Neutrophil (primary cell): ENCODE data around the gene WBP1L.
A peak's percentile ranks its signal among the peaks of the same experiment; 100 is the strongest.
"Not testable (repeated sequence)": the region's sequence is repeated elsewhere in the genome, so short reads cannot be mapped to it uniquely, and the experiment has no call there.

ENCODE experiments used
- H3K27ac ChIP-seq: fragments of 200-600 bp; sonication (generic); 2 replicates; pipeline ENCODE4 v1.5.1; 2016; ENCODE audit warnings: mild to moderate bottlenecking, moderate library complexity
- H3K27me3 ChIP-seq: fragments of 200-600 bp; sonication (generic); 2 replicates; pipeline ENCODE4 v1.6.0; 2016; ENCODE audit warnings: mild to moderate bottlenecking
- H3K36me3 ChIP-seq: fragments of 200-600 bp; sonication (generic); 2 replicates; pipeline ENCODE4 v1.5.1; 2017
- H3K4me1 ChIP-seq, 2 experiments: fragments of 200-600 bp in 1 of 2; sonication (generic) in 1 of 2; 1 replicate in 1 of 2; 2 replicates in 1 of 2; pipeline versions ENCODE4 v1.5.1 to v1.6.1; 2013 to 2016; ENCODE audit warnings: low read depth in 1 of 2, low read length in 1 of 2, mild to moderate bottlenecking in 1 of 2, moderate library complexity in 1 of 2; ENCODE audit not compliant: control insufficient read depth in 1 of 2, insufficient read depth in 1 of 2
- H3K4me3 ChIP-seq, 2 experiments: fragments of 200-600 bp in 1 of 2; sonication (generic) in 1 of 2; 1 replicate in 1 of 2; 2 replicates in 1 of 2; pipeline ENCODE4 v1.5.1; 2013 to 2016; ENCODE audit warnings: low read depth in 1 of 2, low read length in 1 of 2, mild to moderate bottlenecking in 1 of 2, moderate library complexity in 1 of 2
- H3K9me3 ChIP-seq: fragments of 200-600 bp; sonication (generic); 2 replicates; pipeline ENCODE4 v1.5.1; 2016
- TF ChIP-seq, protein P1 (sequence below): fragments of 200-600 bp; sonication (generic); IDR thresholded peaks from 2 replicates; pipeline ENCODE4 v1.5.1; 2016; ENCODE audit warnings: antibody characterized with exemption

WBP1L gene

DNA sequence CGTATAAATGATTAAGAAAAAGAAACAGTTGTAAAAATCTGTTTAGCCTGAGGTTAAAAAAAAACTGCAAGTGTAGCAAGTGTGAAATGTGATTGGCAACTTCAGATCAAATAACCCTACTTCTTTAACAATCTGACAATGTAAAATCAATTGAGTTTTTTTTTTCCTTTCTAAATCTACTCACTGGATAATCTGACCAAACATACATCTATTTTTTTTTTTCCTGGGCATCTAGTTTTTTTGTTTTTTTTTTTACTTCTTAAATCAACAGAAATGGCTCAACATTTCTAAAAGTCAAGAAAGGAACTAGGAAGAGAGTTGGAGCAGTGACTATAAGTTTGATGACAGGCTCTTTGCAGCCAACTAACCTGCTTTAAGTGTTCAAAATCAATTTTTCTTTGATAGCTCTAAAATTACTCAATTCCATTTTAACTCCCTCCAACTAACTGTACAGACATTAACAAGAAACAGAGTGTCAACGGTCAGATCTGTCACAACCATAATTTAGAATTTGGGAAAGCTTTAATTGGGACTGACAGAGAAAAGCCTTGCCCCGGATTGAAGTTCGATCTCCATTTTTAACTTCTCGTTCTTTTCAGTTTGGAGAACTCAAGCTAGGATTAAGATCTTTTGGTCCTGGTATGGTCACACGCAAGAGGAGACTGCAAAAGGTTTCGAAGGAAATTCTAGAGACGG is 30.8 kb upstream of the WBP1L start:
- Histone ChIP-seq H3K4me1 (peaks cover 19 to 20% of the 10 kb centered on the region in 2 experiments), H3K4me3 (peak overlapping the region; percentile 90 to 98), H3K27me3 (no peaks in the 10 kb centered on the region), H3K9me3 (no peaks in the 10 kb centered on the region), H3K36me3 (no peaks in the 10 kb centered on the region), H3K27ac (peak overlapping the region; percentile 77)
- TF ChIP-seq, protein P1, sequence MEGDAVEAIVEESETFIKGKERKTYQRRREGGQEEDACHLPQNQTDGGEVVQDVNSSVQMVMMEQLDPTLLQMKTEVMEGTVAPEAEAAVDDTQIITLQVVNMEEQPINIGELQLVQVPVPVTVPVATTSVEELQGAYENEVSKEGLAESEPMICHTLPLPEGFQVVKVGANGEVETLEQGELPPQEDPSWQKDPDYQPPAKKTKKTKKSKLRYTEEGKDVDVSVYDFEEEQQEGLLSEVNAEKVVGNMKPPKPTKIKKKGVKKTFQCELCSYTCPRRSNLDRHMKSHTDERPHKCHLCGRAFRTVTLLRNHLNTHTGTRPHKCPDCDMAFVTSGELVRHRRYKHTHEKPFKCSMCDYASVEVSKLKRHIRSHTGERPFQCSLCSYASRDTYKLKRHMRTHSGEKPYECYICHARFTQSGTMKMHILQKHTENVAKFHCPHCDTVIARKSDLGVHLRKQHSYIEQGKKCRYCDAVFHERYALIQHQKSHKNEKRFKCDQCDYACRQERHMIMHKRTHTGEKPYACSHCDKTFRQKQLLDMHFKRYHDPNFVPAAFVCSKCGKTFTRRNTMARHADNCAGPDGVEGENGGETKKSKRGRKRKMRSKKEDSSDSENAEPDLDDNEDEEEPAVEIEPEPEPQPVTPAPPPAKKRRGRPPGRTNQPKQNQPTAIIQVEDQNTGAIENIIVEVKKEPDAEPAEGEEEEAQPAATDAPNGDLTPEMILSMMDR, result no peak

DNA sequence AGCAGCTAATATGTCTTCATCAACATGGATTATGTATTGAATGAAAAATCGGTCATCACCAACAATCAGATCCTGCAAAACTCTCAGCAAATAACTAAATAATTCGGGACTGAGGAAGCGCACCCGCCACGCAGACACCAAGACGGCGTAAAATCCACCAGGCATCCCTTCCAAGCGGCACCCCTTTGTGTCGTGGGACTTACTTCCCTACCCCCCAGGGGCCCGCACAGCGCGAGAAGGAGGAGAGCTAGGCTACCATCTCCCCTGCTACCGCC is 30.3 kb upstream of the WBP1L start:
- Histone ChIP-seq H3K9me3 (no peaks in the 10 kb centered on the region), H3K4me1 (peaks cover 19 to 20% of the 10 kb centered on the region in 2 experiments), H3K36me3 (no peaks in the 10 kb centered on the region), H3K27ac (peak overlapping the region; percentile 77), H3K4me3 (peak overlapping the region; percentile 90 to 98), H3K27me3 (no peaks in the 10 kb centered on the region)
- TF ChIP-seq, protein P1, result peak; percentile 62

DNA sequence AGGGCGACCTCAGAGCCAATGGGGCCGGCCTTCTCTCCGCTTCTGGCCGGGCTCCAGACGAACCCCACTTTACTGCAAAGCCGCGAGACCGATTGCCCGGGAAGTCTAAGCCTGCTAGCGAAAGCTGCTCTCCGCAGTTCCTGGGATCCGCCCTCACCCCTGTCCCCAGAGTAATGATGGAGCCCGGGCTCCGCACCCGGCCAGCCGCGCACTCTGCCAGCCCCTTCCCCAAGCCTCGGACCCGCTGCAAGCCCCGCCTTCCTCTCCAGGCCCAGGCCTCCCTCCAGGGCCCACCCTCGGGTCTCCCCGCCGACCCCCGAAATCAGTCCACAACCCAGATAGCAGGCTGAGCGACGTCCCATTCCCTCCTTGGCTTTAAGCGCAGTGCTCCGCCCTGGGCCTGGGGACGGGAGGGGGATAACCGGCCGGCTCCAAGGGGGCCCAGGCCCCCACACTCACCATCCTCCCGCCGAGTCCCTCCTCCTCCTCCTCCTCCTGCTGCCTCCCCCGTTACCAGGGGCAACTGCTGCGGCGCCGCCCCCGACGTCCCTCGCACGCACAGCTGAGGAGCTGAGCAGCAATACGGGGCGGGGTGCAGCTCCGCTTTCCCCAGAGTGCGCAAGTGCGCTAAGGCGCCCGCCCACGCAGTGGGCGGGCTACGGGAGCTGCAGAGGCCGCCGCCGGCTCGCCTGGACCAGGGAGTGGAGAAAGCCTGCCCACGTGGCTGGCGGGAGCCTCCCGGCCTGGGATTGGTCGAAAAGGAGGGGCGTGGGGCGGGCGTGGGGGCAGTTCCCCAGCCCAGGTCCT is 29.7 kb upstream of the WBP1L start, which contains the start of gene ARL3:
Gene ARL3, minus strand, starts transcription at position 584 of the 807 bp plus-strand sequence. Its CDS starts 122 bp downstream, at position 462.
- peaks cover 19 to 20% of the 10 kb centered on the region in 2 experiments for H3K4me1 ChIP-seq
- no peaks in the 10 kb centered on the region for H3K9me3 ChIP-seq
- no peaks in the 10 kb centered on the region for H3K36me3 ChIP-seq
- TF ChIP-seq, protein P1, result no peak
- peak within 1 kb of the TSS; percentile 77 for H3K27ac ChIP-seq
- peak within 1 kb of the TSS; percentile 90 to 98 for H3K4me3 ChIP-seq
- H3K27me3 ChIP-seq, result no peaks in the 10 kb centered on the region

DNA sequence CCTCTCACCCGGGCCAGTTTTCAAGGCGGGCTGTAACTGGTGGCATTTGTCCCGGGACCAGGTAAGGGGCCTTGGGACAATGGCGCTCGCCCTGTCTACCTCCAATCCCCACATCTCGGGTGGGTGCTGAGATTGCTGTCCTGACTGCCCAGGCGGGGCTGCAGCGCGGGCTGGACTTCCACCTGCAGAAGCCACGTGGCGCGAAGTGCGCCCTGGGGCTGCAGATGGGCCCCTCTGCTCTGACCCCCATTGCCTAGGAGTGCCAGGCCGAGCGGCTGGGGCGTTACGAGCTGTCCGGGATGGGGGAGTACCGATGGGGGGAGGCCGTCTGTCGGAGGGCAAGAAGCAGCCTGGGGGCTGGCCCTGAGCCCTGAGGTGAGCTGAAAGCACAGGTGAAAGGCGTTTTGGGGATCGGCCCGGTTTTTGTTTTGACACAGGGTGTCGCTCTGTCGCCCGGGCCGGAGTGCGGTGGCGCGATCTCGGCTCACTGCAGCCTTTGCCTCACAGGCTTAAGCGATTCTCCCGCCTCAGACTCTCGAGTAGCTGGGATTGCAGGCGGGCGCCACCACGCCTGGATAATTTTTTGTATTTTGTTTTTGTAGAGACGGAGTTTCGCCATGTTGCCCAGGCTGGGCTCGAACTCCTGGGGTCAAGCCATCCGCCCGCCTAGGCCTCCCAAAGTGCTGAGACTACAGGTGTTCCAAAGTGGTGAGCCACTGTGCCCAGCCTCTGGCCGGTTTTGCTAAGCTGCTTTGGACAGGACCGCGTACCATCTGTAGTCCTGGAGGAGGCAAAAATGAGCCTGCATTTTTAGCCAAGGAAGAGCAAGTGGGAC is 28.9 kb upstream of the WBP1L start, which contains the start of gene SFXN2:
Gene SFXN2, plus strand, starts transcription at position 16 of the 835 bp plus-strand sequence. CDS start 12,001 bp downstream, outside the sequence.
- TF ChIP-seq, protein P1, result no peak
- Histone ChIP-seq H3K4me3 (peak within 1 kb of the TSS; percentile 90 to 98), H3K9me3 (no peaks in the 10 kb centered on the region), H3K4me1 (peaks cover 19 to 20% of the 10 kb centered on the region in 2 experiments), H3K27me3 (no peaks in the 10 kb centered on the region), H3K27ac (peak within 1 kb of the TSS; percentile 77), H3K36me3 (no peaks in the 10 kb centered on the region)

DNA sequence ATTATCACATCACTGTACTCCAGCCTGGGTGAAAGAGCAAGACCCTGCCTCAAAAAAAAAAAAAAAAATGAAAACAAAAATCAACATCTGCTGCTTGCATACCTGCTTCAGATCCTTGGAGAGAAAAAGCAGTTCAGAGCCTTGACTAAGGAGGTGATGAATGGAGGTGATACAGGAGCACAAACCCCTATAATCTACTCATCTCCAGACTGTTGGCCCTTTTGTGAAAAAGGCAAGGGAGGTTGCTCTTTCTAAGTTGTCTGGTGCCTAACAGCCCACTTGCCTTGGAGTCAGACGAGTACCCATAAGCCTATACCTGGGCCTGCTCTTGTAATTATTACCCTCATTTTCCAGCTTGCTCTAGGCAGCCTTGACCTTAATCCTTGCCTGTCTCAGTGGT is 27.9 kb upstream of the WBP1L start:
- Histone ChIP-seq H3K4me3 (no peak overlapping the region), H3K36me3 (no peaks in the 10 kb centered on the region), H3K9me3 (no peaks in the 10 kb centered on the region), H3K27ac (no peak overlapping the region), H3K27me3 (no peaks in the 10 kb centered on the region), H3K4me1 (peaks cover 19 to 20% of the 10 kb centered on the region in 2 experiments)
- TF ChIP-seq, protein P1, result no peak

DNA sequence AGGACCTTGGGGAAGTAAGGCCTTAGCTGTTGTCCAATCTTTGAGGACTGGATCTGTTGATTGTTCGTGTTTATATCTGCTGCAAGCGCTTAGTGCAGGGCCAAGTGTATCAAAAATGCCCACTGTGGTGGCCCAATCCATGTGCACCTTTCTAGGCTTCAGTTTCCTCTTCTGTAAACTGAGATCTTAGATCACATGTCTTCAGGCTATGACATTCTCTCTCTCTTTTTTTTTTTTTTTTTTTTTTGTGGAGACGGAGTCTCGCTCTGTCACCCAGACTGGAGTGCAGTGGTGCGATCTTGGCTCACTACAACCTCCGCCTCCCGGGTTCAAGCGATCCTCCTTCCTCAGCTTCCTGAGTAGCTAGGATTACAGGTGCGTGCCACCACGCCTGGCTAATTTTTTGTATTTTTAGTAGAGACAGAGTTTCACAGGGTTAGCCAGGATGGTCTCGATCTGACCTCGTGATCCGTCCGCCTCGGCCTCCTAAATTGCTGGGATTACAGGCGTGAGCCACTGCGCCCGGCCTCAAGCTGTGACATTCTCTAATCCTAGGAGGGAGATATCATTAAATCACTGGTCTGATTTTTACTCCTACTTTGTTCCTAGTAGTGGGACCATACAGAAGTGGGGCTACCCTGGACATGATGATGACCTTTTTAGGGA is 26.7 kb upstream of the WBP1L start:
- not testable (repeated sequence) for H3K27me3 ChIP-seq, H3K9me3 ChIP-seq, H3K4me3 ChIP-seq, H3K36me3 ChIP-seq, H3K27ac ChIP-seq
- peaks cover 19 to 20% of the 10 kb centered on the region in 2 experiments for H3K4me1 ChIP-seq
